T-cell (primary cell): ENCODE data around the gene TMEM132C. TPM values are rescaled to one million over a fixed set of nuclear protein-coding genes. Genes with fewer than 3 reads are reported as not detected.

Experiments used
- ATAC-seq, 4 experiments: fragments of 200-7000 bp in 3 of 4; fragments of 150-1000 bp in 1 of 4; cut with Tn5 transposase; replicated peaks in 1 of 4; 1 replicate in 3 of 4; 2 replicates in 1 of 4; pipeline ENCODE4 v1.10.0; 2021; ENCODE audit warnings: moderate library complexity in 3 of 4, mild to moderate bottlenecking in 2 of 4, moderate number of reproducible peaks in 1 of 4
- CTCF ChIA-PET, 2 donors: fragments of 300-600 bp; sonication (Branson Sonifier 250); formaldehyde crosslinking; loops; one replicate each; lab custom pipeline; 2022; ENCODE audit warnings: antibody characterized with exemption in 2 of 2; lab: Charles Lee
- POLR2A ChIA-PET, 2 donors: fragments of 300-600 bp; sonication (Branson Sonifier 250); formaldehyde crosslinking; loops; one replicate each; lab custom pipeline; 2022; ENCODE audit warnings: antibody characterized with exemption in 2 of 2; lab: Charles Lee
- DNase-seq, 35 experiments: peaks; one replicate each; pipeline versions ENCODE4 v3.0.0 to v3.0.0-alpha.2; 2013 to 2023
- H3K27ac ChIP-seq: one replicate; pipeline ENCODE4 v1.5.1; 2013; ENCODE audit warnings: low read length
- H3K27me3 ChIP-seq, 2 experiments: replicated peaks in 1 of 2; 1 replicate in 1 of 2; 2 replicates in 1 of 2; pipeline versions ENCODE4 v1.6.1 to v1.7.0; 2013; ENCODE audit warnings: low read length in 1 of 2, mixed read lengths in 1 of 2; ENCODE audit not compliant: control insufficient read depth in 2 of 2, insufficient read depth in 2 of 2; ENCODE audit errors: extremely low read depth in 1 of 2
- H3K36me3 ChIP-seq, 2 donors: 1 replicate in 1 of 2; 2 replicates in 1 of 2; pipeline versions ENCODE4 v1.6.1 to v1.7.0; 2013; ENCODE audit warnings: low read length in 1 of 2; ENCODE audit not compliant: control insufficient read depth in 2 of 2, insufficient read depth in 1 of 2; ENCODE audit errors: extremely low read depth in 1 of 2
- H3K4me1 ChIP-seq, 2 experiments: 1 replicate in 1 of 2; 2 replicates in 1 of 2; pipeline versions ENCODE4 v1.6.1 to v1.7.0; 2013; ENCODE audit warnings: low read length in 2 of 2, mixed read lengths in 1 of 2; ENCODE audit not compliant: insufficient read depth in 2 of 2, control insufficient read depth in 1 of 2; ENCODE audit errors: extremely low read depth in 1 of 2
- H3K4me3 ChIP-seq, 2 donors: 1 replicate in 1 of 2; 2 replicates in 1 of 2; pipeline versions ENCODE4 v1.5.1 to v1.7.0; 2013; ENCODE audit warnings: mild to moderate bottlenecking in 2 of 2, low read length in 1 of 2, moderate library complexity in 1 of 2; ENCODE audit not compliant: control insufficient read depth in 1 of 2; ENCODE audit errors: extremely low read depth in 1 of 2
- H3K9me3 ChIP-seq: 2 replicates; pipeline ENCODE4 v1.7.0; 2013
- H3K27ac Mint-ChIP-seq, 2 donors: one replicate each; pipeline ENCODE4 v1.8.0; 2020 to 2021; ENCODE audit warnings: mild to moderate bottlenecking in 2 of 2, mixed read lengths in 2 of 2
- H3K27me3 Mint-ChIP-seq, 2 donors: one replicate each; pipeline ENCODE4 v1.8.0; 2021 to 2022; ENCODE audit warnings: mixed read lengths in 2 of 2
- H3K36me3 Mint-ChIP-seq: one replicate; pipeline ENCODE4 v1.8.0; 2021; ENCODE audit warnings: mixed read lengths
- H3K4me1 Mint-ChIP-seq, 3 donors: one replicate each; pipeline ENCODE4 v1.8.0; 2020 to 2022; ENCODE audit warnings: mixed read lengths in 3 of 3, mild to moderate bottlenecking in 1 of 3
- H3K4me3 Mint-ChIP-seq, 3 donors: one replicate each; pipeline ENCODE4 v1.8.0; 2020 to 2022; ENCODE audit warnings: mild to moderate bottlenecking in 3 of 3, mixed read lengths in 3 of 3, moderate library complexity in 3 of 3
- H3K9me3 Mint-ChIP-seq, 3 donors: one replicate each; pipeline ENCODE4 v1.8.0; 2020 to 2022; ENCODE audit warnings: mixed read lengths in 3 of 3
- WGBS: methylation state at CpG from one replicate; pipeline ENCODE4 v1.1.5; 2013; ENCODE audit warnings: missing lambda C conversion rate; ENCODE audit not compliant: insufficient coverage; 5-methylcytosine and 5-hydroxymethylcytosine counted together
- total RNA-seq, 35 experiments: library from RNA in 6 of 35; stranded (reverse) in 6 of 35; fragments of 120-200 nt in 1 of 35; gene quantifications; one replicate each; pipeline versions ENCODE4 v1.2.1 to v1.2.4 and lab custom pipeline; 2013 to 2026

The TMEM132C gene
- total RNA-seq, 5 donors from 2014 or later (not counting 1 experiment from before 2014, with no cell fraction given), result 0.07 TPM; not detected in 4

GRCh38 chr12:128298091-128298748 is 31.2 kb downstream of the TMEM132C start:
- peaks cover 0 to 7% (median 6%) of the 10 kb centered on the region in 3 donors for H3K9me3 Mint-ChIP-seq
- 76% methylated on average over 5 of the region's 11 CpGs for WGBS
- H3K27ac Mint-ChIP-seq, result no peak overlapping the region

DNA sequence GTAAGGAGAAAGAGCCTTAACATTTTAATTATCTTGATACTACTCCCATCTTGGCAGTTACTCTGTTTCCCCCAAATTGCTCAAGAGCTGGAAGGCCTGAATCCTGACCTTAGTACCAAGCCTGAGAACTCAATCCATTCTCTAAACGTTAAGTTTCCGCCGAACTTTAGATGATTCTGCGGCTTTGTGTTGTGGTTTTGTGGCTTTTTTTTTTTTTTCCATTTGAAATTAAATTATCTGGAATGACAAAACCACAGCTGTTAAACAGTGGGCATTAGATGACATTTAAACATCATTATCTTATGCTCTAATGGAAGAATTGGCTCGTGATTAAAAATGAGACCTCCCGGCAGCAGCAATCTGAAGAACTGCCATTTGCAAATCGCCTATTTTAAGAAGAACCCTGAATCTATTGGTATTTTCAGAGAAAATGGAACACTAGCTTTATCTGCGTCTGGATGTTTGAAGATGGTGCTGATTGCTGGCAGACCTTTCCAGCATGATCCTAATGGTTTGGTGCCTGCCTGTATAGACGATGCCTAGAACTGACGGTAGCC is 38.4 kb downstream of the TMEM132C start:
- no CpG with 5 or more reads among the region's 10 CpGs for WGBS

More at GRCh38 chr12:128298091-128298748, 31.2 kb downstream of the TMEM132C start:
- ATAC-seq, result no peak
- ChIA-PET POLR2A (no interaction called here), CTCF (no interaction called here)
- Mint-ChIP-seq H3K36me3 (no peaks in the 10 kb centered on the region), H3K27me3 (no peaks in the 10 kb centered on the region), H3K4me3 (no peak overlapping the region), H3K4me1 (no peaks in the 10 kb centered on the region)
- Histone ChIP-seq H3K9me3 (no peaks in the 10 kb centered on the region), H3K4me3 (no peak overlapping the region), H3K4me1 (no peaks in the 10 kb centered on the region), H3K36me3 (no peaks in the 10 kb centered on the region), H3K27ac (no peak overlapping the region), H3K27me3 (no peaks in the 10 kb centered on the region)
- no peak for DNase-seq

GRCh38 chr12:128307791-128308190 is 40.8 kb downstream of the TMEM132C start:
- DNase-seq (no peak), ATAC-seq (no peak)
- 43% methylated on average over 2 of the region's 2 CpGs for WGBS
- Mint-ChIP-seq H3K27me3 (no peaks in the 10 kb centered on the region), H3K4me3 (no peak overlapping the region), H3K4me1 (no peaks in the 10 kb centered on the region), H3K36me3 (no peaks in the 10 kb centered on the region), H3K27ac (no peak overlapping the region), H3K9me3 (peaks cover 5 to 15% (median 7%) of the 10 kb centered on the region in 3 donors)
- H3K4me1 ChIP-seq, result no peaks in the 10 kb centered on the region
- no peak overlapping the region for H3K4me3 ChIP-seq
- POLR2A ChIA-PET, result interaction anchor here in 1 of 2 donors (0.7 kb wide), 1 partner anchor 39 kb away, joined by 4 read pairs; no protein-coding TSS in a partner anchor
- peaks cover 0 to 1% of the 10 kb centered on the region in 2 experiments for H3K27me3 ChIP-seq
- CTCF ChIA-PET, result no interaction called here
- H3K9me3 ChIP-seq, result no peaks in the 10 kb centered on the region
- no peak overlapping the region for H3K27ac ChIP-seq
- H3K36me3 ChIP-seq, result no peaks in the 10 kb centered on the region

More for the DNA sequence above, 38.4 kb downstream of the TMEM132C start:
- no peaks in the 10 kb centered on the region for H3K9me3 ChIP-seq
- no peak overlapping the region for H3K4me3 ChIP-seq
- H3K27ac ChIP-seq, result no peak overlapping the region
- Mint-ChIP-seq H3K4me1 (no peaks in the 10 kb centered on the region), H3K9me3 (peaks cover 5 to 9% (median 7%) of the 10 kb centered on the region in 3 donors), H3K4me3 (no peak overlapping the region), H3K36me3 (no peaks in the 10 kb centered on the region), H3K27ac (no peak overlapping the region), H3K27me3 (no peaks in the 10 kb centered on the region)
- H3K36me3 ChIP-seq, result no peaks in the 10 kb centered on the region
- CTCF ChIA-PET, result no interaction called here
- H3K4me1 ChIP-seq, result no peaks in the 10 kb centered on the region
- no peaks in the 10 kb centered on the region for H3K27me3 ChIP-seq
- DNase-seq (no peak), ATAC-seq (no peak)
- POLR2A ChIA-PET, result no interaction called here

DNA sequence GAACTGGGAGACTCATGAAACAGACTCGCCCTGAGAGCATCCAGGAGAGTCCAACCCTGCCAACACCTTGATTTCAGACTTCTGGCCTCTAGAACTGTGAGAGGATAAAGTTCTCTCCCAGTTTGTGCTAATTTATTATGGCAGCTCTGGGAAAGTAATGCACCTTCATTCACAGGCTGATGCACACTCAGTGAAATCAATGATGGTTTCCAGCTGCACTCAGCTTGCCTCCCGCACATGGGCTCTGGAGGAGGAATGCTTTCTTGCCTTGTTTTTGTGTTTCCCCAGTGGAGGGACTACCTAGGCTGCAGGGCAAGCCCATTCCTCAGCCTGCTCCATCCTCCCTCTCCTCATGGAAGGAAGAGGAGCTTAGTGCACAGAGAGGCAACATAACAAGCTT is 45.7 kb downstream of the TMEM132C start:
- Mint-ChIP-seq H3K9me3 (peaks cover 4 to 9% (median 5%) of the 10 kb centered on the region in 3 donors), H3K27me3 (peaks cover 2 to 4% of the 10 kb centered on the region in 2 donors), H3K27ac (no peak overlapping the region), H3K4me1 (no peaks in the 10 kb centered on the region), H3K36me3 (no peaks in the 10 kb centered on the region), H3K4me3 (no peak overlapping the region)
- Histone ChIP-seq H3K27ac (no peak overlapping the region), H3K4me3 (no peak overlapping the region), H3K9me3 (no peaks in the 10 kb centered on the region), H3K27me3 (peaks cover 0 to 6% of the 10 kb centered on the region in 2 experiments), H3K36me3 (no peaks in the 10 kb centered on the region), H3K4me1 (no peaks in the 10 kb centered on the region)
- WGBS, result no CpG with 5 or more reads among the region's 2 CpGs
- POLR2A ChIA-PET, result no interaction called here
- ATAC-seq (no peak), DNase-seq (no peak)
- CTCF ChIA-PET, result no interaction called here

- Mint-ChIP-seq H3K4me1 (no peaks in the 10 kb centered on the region), H3K4me3 (no peak overlapping the region), H3K36me3 (no peaks in the 10 kb centered on the region), H3K27ac (no peak overlapping the region), H3K9me3 (peaks cover 4 to 9% (median 5%) of the 10 kb centered on the region in 3 donors), H3K27me3 (peaks cover 2 to 4% of the 10 kb centered on the region in 2 donors)
- H3K4me3 ChIP-seq, result no peak overlapping the region
- WGBS, result 8% methylated on average over 2 of the region's 2 CpGs
- H3K27ac ChIP-seq, result no peak overlapping the region
- peaks cover 0 to 6% of the 10 kb centered on the region in 2 experiments for H3K27me3 ChIP-seq
- no peak for ATAC-seq
- no peaks in the 10 kb centered on the region for H3K36me3 ChIP-seq
- POLR2A ChIA-PET, result no interaction called here
- no peaks in the 10 kb centered on the region for H3K9me3 ChIP-seq
- CTCF ChIA-PET, result interaction anchor here in 1 of 2 donors (0.6 kb wide), 1 partner anchor 10 kb away, joined by 3 read pairs; no protein-coding TSS in a partner anchor
- no peaks in the 10 kb centered on the region for H3K4me1 ChIP-seq
- no peak for DNase-seq
Measured at GRCh38 chr12:128313931-128314330, 47.0 kb downstream of the TMEM132C start.

DNA sequence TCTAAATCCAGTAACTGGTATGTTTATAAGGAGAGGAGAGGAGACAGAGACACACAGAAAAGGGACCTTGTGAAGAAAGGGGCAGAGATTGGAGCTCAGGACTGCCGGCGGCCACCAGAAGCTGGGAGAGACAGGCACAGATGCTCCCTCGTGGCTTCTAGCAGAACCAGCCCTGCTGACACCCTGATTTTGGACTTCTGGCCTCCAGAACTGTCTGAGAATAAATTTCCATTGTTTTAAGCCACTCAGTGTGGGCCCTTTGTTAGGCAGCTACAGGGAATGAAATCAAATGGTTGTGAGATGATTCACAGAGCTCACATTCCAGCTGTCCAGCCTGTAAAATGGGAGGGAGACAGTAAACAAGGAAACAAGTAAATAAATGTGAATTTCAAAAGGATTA is 47.6 kb downstream of the TMEM132C start:
- WGBS, result 70% methylated on average over 3 of the region's 3 CpGs
- ChIA-PET CTCF (no interaction called here), POLR2A (interaction anchor here in 1 of 2 donors (0.6 kb wide), 1 partner anchor 369 kb away, joined by 3 read pairs; no protein-coding TSS in a partner anchor)
- no peak overlapping the region for H3K4me3 ChIP-seq
- Mint-ChIP-seq H3K4me3 (no peak overlapping the region), H3K36me3 (no peaks in the 10 kb centered on the region), H3K27ac (no peak overlapping the region), H3K9me3 (peaks cover 0 to 9% (median 5%) of the 10 kb centered on the region in 3 donors), H3K4me1 (no peaks in the 10 kb centered on the region), H3K27me3 (peaks cover 2 to 4% of the 10 kb centered on the region in 2 donors)
- H3K27ac ChIP-seq, result no peak overlapping the region
- H3K4me1 ChIP-seq, result no peaks in the 10 kb centered on the region
- H3K27me3 ChIP-seq, result peaks cover 0 to 6% of the 10 kb centered on the region in 2 experiments
- H3K36me3 ChIP-seq, result no peaks in the 10 kb centered on the region
- no peaks in the 10 kb centered on the region for H3K9me3 ChIP-seq
- DNase-seq (no peak), ATAC-seq (no peak)
